Testis (tissue), 3 donors: ENCODE data around the gene ASB5. TPM values are rescaled to one million over a fixed set of nuclear protein-coding genes. Genes with fewer than 3 reads are reported as not detected.
A peak's percentile ranks its signal among the peaks of the same experiment; 100 is the strongest.
"Not testable (repeated sequence)": the region's sequence is repeated elsewhere in the genome, so short reads cannot be mapped to it uniquely, and the experiment has no call there.

Experiments used
- DNase-seq: peaks from one replicate; pipeline ENCODE4 v3.0.0-alpha.2; 2019
- H3K27ac ChIP-seq, 2 donors: fragments of 200-600 bp; sonication (generic); one replicate each; pipeline ENCODE4 v1.5.1; 2019
- H3K27me3 ChIP-seq: fragments of 200-600 bp; sonication (generic); one replicate; pipeline ENCODE4 v1.5.1; 2019
- H3K36me3 ChIP-seq: fragments of 200-600 bp; sonication (generic); one replicate; pipeline ENCODE4 v1.5.1; 2017; ENCODE audit warnings: low read depth; ENCODE audit errors: missing control alignments
- H3K4me1 ChIP-seq: fragments of 200-600 bp; sonication (generic); one replicate; pipeline ENCODE4 v1.5.1; 2019
- H3K4me3 ChIP-seq, 2 donors: fragments of 200-600 bp; sonication (generic); one replicate each; pipeline ENCODE4 v1.5.1; 2017 to 2019
- H3K9me3 ChIP-seq: fragments of 200-600 bp; sonication (generic); one replicate; pipeline ENCODE4 v1.5.1; 2017
- CTCF ChIP-seq, 3 experiments: fragments of 450-650 bp in 2 of 3; fragments of 200-600 bp in 1 of 3; sonication (generic) in 1 of 3; IDR thresholded peaks; one replicate each; pipeline ENCODE4 v1.5.1; 2016 to 2019; ENCODE audit warnings: antibody characterized with exemption in 3 of 3, mild to moderate bottlenecking in 2 of 3, moderate library complexity in 1 of 3
- POLR2A ChIP-seq: fragments of 450-650 bp; IDR thresholded peaks from one replicate; pipeline ENCODE4 v1.6.1; 2017; ENCODE audit warnings: antibody characterized with exemption, mild to moderate bottlenecking, moderate library complexity
- WGBS, 2 donors: methylation state at CpG; one replicate each; pipeline ENCODE4 v1.1.5; 2018; 5-methylcytosine and 5-hydroxymethylcytosine counted together
- intact Hi-C: fragments of 100-400 bp; cut with DNase I; formaldehyde crosslinking; loops from one replicate; pipeline ENCODE4 v1.15.1; 2023; ENCODE audit warnings: low total_unique reads
- polyA plus RNA-seq: library from polyadenylated mRNA; stranded (reverse); fragments of 350-450 nt; fragmentation: Illumina TruSeq; extraction: RNeasy Lipid Tissue Mini Kit (QIAGEN cat#74804); gene quantifications from one replicate; pipeline ENCODE4 v1.2.3, GENCODE V29; 2014; ENCODE audit warnings: low read depth, low replicate concordance; ENCODE audit not compliant: insufficient read depth
- total RNA-seq, 2 donors: library from RNA; depleted of rRNA; stranded (reverse); fragments of >200 nt; gene quantifications; one replicate each; pipeline ENCODE4 v1.2.3, GENCODE V29; 2016

The ASB5 gene
- total and polyA plus RNA-seq, 3 donors from 2014 or later, result 0.99 to 8.3 (median 5.4) TPM

- no peak for TF ChIP-seq POLR2A
- no peak for TF ChIP-seq CTCF (IDR thresholded peaks at IDR 0.05)
- Histone ChIP-seq H3K27ac (no peak overlapping the region), H3K4me1 (no peaks in the 10 kb centered on the region), H3K27me3 (no peaks in the 10 kb centered on the region), H3K36me3 (no peaks in the 10 kb centered on the region), H3K4me3 (no peak overlapping the region), H3K9me3 (no peaks in the 10 kb centered on the region)
- intact Hi-C loops, result no loop called here
- DNase-seq, result no peak
Measured at GRCh38 chr4:176288020-176288419, 19.0 kb upstream of the ASB5 start.

- H3K4me1 ChIP-seq, result no peaks in the 10 kb centered on the region
- no peaks in the 10 kb centered on the region for H3K36me3 ChIP-seq
- TF ChIP-seq CTCF (IDR thresholded peaks at IDR 0.05) (no peak), POLR2A (no peak)
- no peak overlapping the region for H3K27ac ChIP-seq
- no peak overlapping the region for H3K4me3 ChIP-seq
- H3K9me3 ChIP-seq, result no peaks in the 10 kb centered on the region
- no peaks in the 10 kb centered on the region for H3K27me3 ChIP-seq
- intact Hi-C loops, result no loop called here
- DNase-seq, result no peak
Measured at GRCh38 chr4:176287546-176287945, 18.5 kb upstream of the ASB5 start.

GRCh38 chr4:176286728-176287127 lies 17.7 kb upstream of the ASB5 start:
- no peak for TF ChIP-seq POLR2A
- TF ChIP-seq CTCF (IDR thresholded peaks at IDR 0.05), result no peak
- no peak overlapping the region for H3K4me3 ChIP-seq
- no peaks in the 10 kb centered on the region for H3K36me3 ChIP-seq
- no peaks in the 10 kb centered on the region for H3K9me3 ChIP-seq
- H3K27me3 ChIP-seq, result no peaks in the 10 kb centered on the region
- intact Hi-C loops, result no loop called here
- H3K4me1 ChIP-seq, result no peaks in the 10 kb centered on the region
- no peak for DNase-seq
- no peak overlapping the region for H3K27ac ChIP-seq
- WGBS, 2 donors, result 47 to 63% methylated on average over 3 of the region's 3 CpGs

- H3K4me3 ChIP-seq, H3K36me3 ChIP-seq, H3K4me1 ChIP-seq, DNase-seq, H3K27ac ChIP-seq, intact Hi-C loops, H3K27me3 ChIP-seq, H3K9me3 ChIP-seq: not testable (repeated sequence)
- 89 to 95% methylated on average over 1 of the region's 1 CpG for WGBS, 2 donors
Measured at GRCh38 chr4:176279560-176279959, 10.5 kb upstream of the ASB5 start.

- Histone ChIP-seq H3K36me3 (no peaks in the 10 kb centered on the region), H3K27me3 (no peaks in the 10 kb centered on the region), H3K27ac (no peak overlapping the region), H3K9me3 (no peaks in the 10 kb centered on the region), H3K4me1 (no peaks in the 10 kb centered on the region), H3K4me3 (no peak overlapping the region)
- no peak for TF ChIP-seq POLR2A
- peak in 1 of 3 experiments; percentile 12 for TF ChIP-seq CTCF (IDR thresholded peaks at IDR 0.05)
- 57 to 58% methylated on average over 13 of the region's 13 CpGs for WGBS, 2 donors
- intact Hi-C loops, result no loop called here
- DNase-seq, result peak; percentile 65
Measured at GRCh38 chr4:176277162-176277904, 8.3 kb upstream of the ASB5 start.
